Measurements from ENCODE around the gene HIC1. TPM values are rescaled to one million over a fixed set of nuclear protein-coding genes. Genes with fewer than 3 reads are reported as not detected.

HIC1 gene
- polyA plus RNA-seq, 1 donor (not counting 4 experiments of a cell fraction or from before 2014, with no cell fraction given): 0.64 TPM

DNA sequence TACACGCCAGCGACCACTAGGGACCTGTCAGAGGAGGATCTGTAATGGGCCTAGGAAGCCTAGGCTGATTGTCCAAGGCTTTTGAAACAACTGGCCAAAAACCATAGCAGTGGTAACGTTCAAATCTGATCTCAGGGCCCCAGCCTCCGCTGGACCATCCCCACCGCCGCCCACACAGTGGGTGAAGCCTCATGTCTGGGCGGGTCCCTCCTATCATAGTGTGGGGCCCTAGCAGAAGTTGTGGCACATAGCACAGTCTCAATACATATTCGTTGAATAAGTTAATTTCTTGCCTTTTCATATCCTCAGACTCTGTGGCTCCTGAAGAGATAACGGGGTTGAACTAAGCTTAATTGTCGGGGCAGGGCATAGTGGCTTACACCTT, 24.1 kb upstream of the HIC1 start:
- peak overlapping the region; percentile 80 to 99 (median 98) for H3K4me3 ChIP-seq (ENCODE audit: control insufficient read depth in 2 of 3, extremely low read depth in 1 of 3, insufficient read depth in 2 of 3, low read depth in 1 of 3, low read length in 3 of 3)
- dilution Hi-C loops (cut with MboI; ENCODE audit: extremely low pct_ligation_motif_present, low sequenced_read_pairs): no loop called here
- peaks cover 5% of the 10 kb centered on the region for H3K79me2 ChIP-seq (ENCODE audit: control insufficient read depth, insufficient read depth, low read length)
- H3K9me1 ChIP-seq (ENCODE audit: control insufficient read depth, extremely low read depth, insufficient read depth, low read length): no peaks in the 10 kb centered on the region
- H2AFZ ChIP-seq (ENCODE audit: control insufficient read depth, low read length): no peak overlapping the region
- H3K36me3 ChIP-seq (ENCODE audit: control insufficient read depth in 2 of 2, extremely low read depth in 1 of 2, insufficient read depth in 2 of 2, low read length in 2 of 2): no peaks in the 10 kb centered on the region
- no peaks in the 10 kb centered on the region for H4K20me1 ChIP-seq (ENCODE audit: control insufficient read depth, extremely low read depth, insufficient read depth, low read length)
- DNase-seq (ENCODE audit: low read depth, low spot score) (no peak), FAIRE-seq (peak; percentile 23)
- H3K9ac ChIP-seq (ENCODE audit: control insufficient read depth, extremely low read depth, insufficient read depth, low read length): peak overlapping the region; percentile 96
- H3K9me3 ChIP-seq (ENCODE audit: control insufficient read depth, low read depth, low read length): no peaks in the 10 kb centered on the region
- no peak for TF ChIP-seq EZH2 (IDR thresholded peaks at IDR 0.05; ENCODE audit: low read length)
- TF ChIP-seq, protein P1, sequence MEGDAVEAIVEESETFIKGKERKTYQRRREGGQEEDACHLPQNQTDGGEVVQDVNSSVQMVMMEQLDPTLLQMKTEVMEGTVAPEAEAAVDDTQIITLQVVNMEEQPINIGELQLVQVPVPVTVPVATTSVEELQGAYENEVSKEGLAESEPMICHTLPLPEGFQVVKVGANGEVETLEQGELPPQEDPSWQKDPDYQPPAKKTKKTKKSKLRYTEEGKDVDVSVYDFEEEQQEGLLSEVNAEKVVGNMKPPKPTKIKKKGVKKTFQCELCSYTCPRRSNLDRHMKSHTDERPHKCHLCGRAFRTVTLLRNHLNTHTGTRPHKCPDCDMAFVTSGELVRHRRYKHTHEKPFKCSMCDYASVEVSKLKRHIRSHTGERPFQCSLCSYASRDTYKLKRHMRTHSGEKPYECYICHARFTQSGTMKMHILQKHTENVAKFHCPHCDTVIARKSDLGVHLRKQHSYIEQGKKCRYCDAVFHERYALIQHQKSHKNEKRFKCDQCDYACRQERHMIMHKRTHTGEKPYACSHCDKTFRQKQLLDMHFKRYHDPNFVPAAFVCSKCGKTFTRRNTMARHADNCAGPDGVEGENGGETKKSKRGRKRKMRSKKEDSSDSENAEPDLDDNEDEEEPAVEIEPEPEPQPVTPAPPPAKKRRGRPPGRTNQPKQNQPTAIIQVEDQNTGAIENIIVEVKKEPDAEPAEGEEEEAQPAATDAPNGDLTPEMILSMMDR (optimal IDR thresholded peaks at IDR 0.05 in 1 of 3, IDR thresholded peaks at IDR 0.05 in 1 of 3, conservative IDR thresholded peaks at IDR 0.05 in 1 of 3; ENCODE audit: extremely low read depth in 1 of 3, insufficient read depth in 2 of 3, low read length in 3 of 3): peak in 2 of 3 experiments; percentile 48 to 68
- peak overlapping the region; percentile 89 for H3K4me2 ChIP-seq (ENCODE audit: control insufficient read depth, extremely low read depth, insufficient read depth, low read depth, low read length)
- peak overlapping the region; percentile 89 for H3K27ac ChIP-seq (ENCODE audit: control insufficient read depth, insufficient read depth, low read length)
- peaks cover 6% of the 10 kb centered on the region for H3K4me1 ChIP-seq (ENCODE audit: control insufficient read depth, extremely low read depth, insufficient read depth, low read length)
- H3K27me3 ChIP-seq (ENCODE audit: control insufficient read depth, extremely low read depth, insufficient read depth, low read length): no peaks in the 10 kb centered on the region

- no peak overlapping the region for H2AFZ ChIP-seq (ENCODE audit: control insufficient read depth, low read length)
- no peaks in the 10 kb centered on the region for H3K27me3 ChIP-seq (ENCODE audit: control insufficient read depth, extremely low read depth, insufficient read depth, low read length)
- no peak overlapping the region for H3K4me2 ChIP-seq (ENCODE audit: control insufficient read depth, extremely low read depth, insufficient read depth, low read depth, low read length)
- dilution Hi-C loops (cut with MboI; ENCODE audit: extremely low pct_ligation_motif_present, low sequenced_read_pairs): no loop called here
- TF ChIP-seq, protein P1 (optimal IDR thresholded peaks at IDR 0.05 in 1 of 3, IDR thresholded peaks at IDR 0.05 in 1 of 3, conservative IDR thresholded peaks at IDR 0.05 in 1 of 3; ENCODE audit: extremely low read depth in 1 of 3, insufficient read depth in 2 of 3, low read length in 3 of 3): no peak
- TF ChIP-seq EZH2 (IDR thresholded peaks at IDR 0.05; ENCODE audit: low read length): no peak
- H3K36me3 ChIP-seq (ENCODE audit: control insufficient read depth in 2 of 2, extremely low read depth in 1 of 2, insufficient read depth in 2 of 2, low read length in 2 of 2): peaks cover 0 to 1% of the 10 kb centered on the region in 2 experiments
- DNase-seq (ENCODE audit: low read depth, low spot score) (no peak), FAIRE-seq (no peak)
- no peak overlapping the region for H3K4me3 ChIP-seq (ENCODE audit: control insufficient read depth in 2 of 3, extremely low read depth in 1 of 3, insufficient read depth in 2 of 3, low read depth in 1 of 3, low read length in 3 of 3)
- no peaks in the 10 kb centered on the region for H3K9me1 ChIP-seq (ENCODE audit: control insufficient read depth, extremely low read depth, insufficient read depth, low read length)
- H3K9ac ChIP-seq (ENCODE audit: control insufficient read depth, extremely low read depth, insufficient read depth, low read length): no peak overlapping the region
- H3K79me2 ChIP-seq (ENCODE audit: control insufficient read depth, insufficient read depth, low read length): peaks cover 5% of the 10 kb centered on the region
- H3K9me3 ChIP-seq (ENCODE audit: control insufficient read depth, low read depth, low read length): no peaks in the 10 kb centered on the region
- no peaks in the 10 kb centered on the region for H4K20me1 ChIP-seq (ENCODE audit: control insufficient read depth, extremely low read depth, insufficient read depth, low read length)
- H3K27ac ChIP-seq (ENCODE audit: control insufficient read depth, insufficient read depth, low read length): no peak overlapping the region
- H3K4me1 ChIP-seq (ENCODE audit: control insufficient read depth, extremely low read depth, insufficient read depth, low read length): peaks cover 6% of the 10 kb centered on the region
These were observed 21.8 kb upstream of the HIC1 start for GRCh38 chr17:2033153-2033552.
